Tibial artery (tissue), 4 donors: ENCODE results near the gene CDCP1.

Experiments
- DNase-seq, 2 donors: peaks; one replicate each; pipeline ENCODE4 v3.0.0-alpha.2; 2019
- H3K27ac ChIP-seq, 2 donors: fragments of 200-600 bp; sonication (generic) in 1 of 2; 1 replicate in 1 of 2; 2 replicates in 1 of 2; pipeline ENCODE4 v1.5.1; 2018 to 2019; ENCODE audit warnings: mild to moderate bottlenecking in 1 of 2
- H3K27me3 ChIP-seq, 2 donors: fragments of 200-600 bp; sonication (generic) in 1 of 2; one replicate each; pipeline versions ENCODE4 v1.5.1 to v1.6.0; 2016 to 2019
- H3K36me3 ChIP-seq, 3 donors: fragments of 200-600 bp; sonication (generic) in 2 of 3; one replicate each; pipeline ENCODE4 v1.5.1; 2016 to 2019; ENCODE audit warnings: mild to moderate bottlenecking in 2 of 3
- H3K4me1 ChIP-seq, 4 donors: fragments of 200-600 bp; sonication (generic) in 2 of 4; 1 replicate in 3 of 4; 2 replicates in 1 of 4; pipeline ENCODE4 v1.5.1; 2016 to 2019
- H3K4me3 ChIP-seq, 2 donors: fragments of 200-600 bp; sonication (generic) in 1 of 2; 1 replicate in 1 of 2; 2 replicates in 1 of 2; pipeline ENCODE4 v1.5.1; 2018 to 2019; ENCODE audit warnings: mild to moderate bottlenecking in 2 of 2
- H3K9me3 ChIP-seq, 3 donors: fragments of 200-600 bp; sonication (generic) in 1 of 3; one replicate each; pipeline ENCODE4 v1.5.1; 2016 to 2019
- CTCF ChIP-seq, 2 experiments: fragments of 200-600 bp in 1 of 2; fragments of 450-650 bp in 1 of 2; IDR thresholded peaks; one replicate each; pipeline ENCODE4 v1.5.1; 2017 to 2019; ENCODE audit warnings: antibody characterized with exemption in 2 of 2, mild to moderate bottlenecking in 1 of 2, moderate library complexity in 1 of 2
- intact Hi-C: fragments of 100-400 bp; cut with DNase I; formaldehyde crosslinking; loops from one replicate; pipeline ENCODE4 v1.15.0; 2023; ENCODE audit warnings: low total_unique reads

The CDCP1 gene

GRCh38 chr3:45145681-45146614 is at the start of gene CDCP1:
Gene CDCP1, minus strand, starts transcription at chr3:45146378. Its CDS starts 91 bp downstream, at chr3:45146287.
- TF ChIP-seq CTCF (IDR thresholded peaks at IDR 0.05), result no peak
- peak within 1 kb of the TSS; percentile 45 to 52 for H3K4me3 ChIP-seq
- H3K27ac ChIP-seq, result no peak within 1 kb of the TSS
- intact Hi-C loops, result no loop called here
- H3K4me1 ChIP-seq, result peaks cover 0 to 13% (median 10%) of the 10 kb centered on the region in 4 donors
- H3K27me3 ChIP-seq, result peaks cover 0 to 30% of the 10 kb centered on the region in 2 donors
- H3K36me3 ChIP-seq, result no peaks in the 10 kb centered on the region
- H3K9me3 ChIP-seq, result peaks cover 0 to 3% (median 0%) of the 10 kb centered on the region in 3 donors
- DNase-seq, result no peak

GRCh38 chr3:45194791-45195190 is 48.6 kb upstream of the CDCP1 start:
- no peak for TF ChIP-seq CTCF (IDR thresholded peaks at IDR 0.05)
- Histone ChIP-seq H3K4me1 (peaks cover 0 to 15% (median 0%) of the 10 kb centered on the region in 4 donors), H3K9me3 (no peaks in the 10 kb centered on the region), H3K36me3 (no peaks in the 10 kb centered on the region), H3K4me3 (no peak overlapping the region), H3K27me3 (no peaks in the 10 kb centered on the region), H3K27ac (no peak overlapping the region)
- intact Hi-C loops, result no loop called here
- DNase-seq, result no peak

- H3K27me3 ChIP-seq, result no peaks in the 10 kb centered on the region
- DNase-seq, result no peak
- H3K9me3 ChIP-seq, result no peaks in the 10 kb centered on the region
- intact Hi-C loops, result no loop called here
- no peak overlapping the region for H3K4me3 ChIP-seq
- no peaks in the 10 kb centered on the region for H3K4me1 ChIP-seq
- no peak for TF ChIP-seq CTCF (IDR thresholded peaks at IDR 0.05)
- H3K36me3 ChIP-seq, result no peaks in the 10 kb centered on the region
- H3K27ac ChIP-seq, result no peak overlapping the region
Observed at GRCh38 chr3:45191924-45192417, 45.8 kb upstream of the CDCP1 start.

GRCh38 chr3:45191424-45191823 is 45.2 kb upstream of the CDCP1 start:
- no peak overlapping the region for H3K4me3 ChIP-seq
- no peak overlapping the region for H3K27ac ChIP-seq
- H3K9me3 ChIP-seq, result no peaks in the 10 kb centered on the region
- TF ChIP-seq CTCF (IDR thresholded peaks at IDR 0.05), result no peak
- no peak for DNase-seq
- no peaks in the 10 kb centered on the region for H3K27me3 ChIP-seq
- no peaks in the 10 kb centered on the region for H3K36me3 ChIP-seq
- intact Hi-C loops, result no loop called here
- H3K4me1 ChIP-seq, result no peaks in the 10 kb centered on the region

GRCh38 chr3:45188719-45189659 is 42.8 kb upstream of the CDCP1 start:
- Histone ChIP-seq H3K4me1 (no peaks in the 10 kb centered on the region), H3K4me3 (no peak overlapping the region), H3K9me3 (no peaks in the 10 kb centered on the region), H3K27me3 (no peaks in the 10 kb centered on the region), H3K36me3 (no peaks in the 10 kb centered on the region), H3K27ac (no peak overlapping the region)
- intact Hi-C loops, result no loop called here
- no peak for DNase-seq
- TF ChIP-seq CTCF (IDR thresholded peaks at IDR 0.05), result no peak
